ENCODE data around the gene ATCAY.
A peak's percentile ranks its signal among the peaks of the same experiment; 100 is the strongest.

The ATCAY gene

DNA sequence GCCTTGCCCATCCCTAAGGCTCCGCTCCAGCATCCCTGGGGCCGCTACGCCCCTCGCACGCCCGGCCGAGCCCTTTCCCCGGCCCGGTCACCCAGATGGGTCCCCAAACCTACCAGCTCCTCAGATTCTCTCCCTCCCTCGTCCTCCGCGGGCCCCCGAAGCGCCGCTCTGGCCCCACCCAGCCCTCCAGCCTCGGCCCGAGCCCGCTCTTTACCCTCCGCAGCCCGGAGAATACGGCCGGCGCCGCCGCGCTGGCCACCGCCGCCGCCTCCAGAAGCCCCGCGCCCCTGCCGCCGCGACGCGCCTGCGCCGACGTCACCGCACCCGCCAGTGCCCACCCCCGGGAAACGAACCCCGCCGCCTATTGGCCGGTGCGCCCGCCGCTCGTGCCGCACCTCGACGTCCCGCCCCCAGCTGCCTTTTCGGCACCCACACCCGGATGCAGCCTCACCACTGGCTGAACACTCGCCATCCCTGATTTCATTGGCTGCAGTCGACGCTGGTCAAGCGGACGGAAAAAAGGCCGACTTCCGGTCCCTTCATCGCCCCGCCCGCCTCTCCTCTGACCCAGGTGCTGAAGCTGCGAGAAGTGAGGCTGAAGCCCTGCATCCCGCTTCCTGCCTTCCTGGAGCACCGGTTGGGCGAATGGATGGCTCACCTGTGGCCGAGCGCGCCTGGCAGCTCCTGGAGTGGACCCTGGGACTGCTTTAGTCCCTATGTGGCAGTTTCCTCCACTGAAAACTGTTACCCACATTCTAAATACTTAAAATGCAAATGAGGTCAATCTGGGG is 90.5 kb downstream of the ATCAY start, which contains the start of gene DAPK3:
Gene DAPK3, minus strand, starts transcription at position 292 of the 791 bp plus-strand sequence. CDS start 1,364 bp downstream, outside the sequence.
- peak; percentile 57 for FAIRE-seq

DNA sequence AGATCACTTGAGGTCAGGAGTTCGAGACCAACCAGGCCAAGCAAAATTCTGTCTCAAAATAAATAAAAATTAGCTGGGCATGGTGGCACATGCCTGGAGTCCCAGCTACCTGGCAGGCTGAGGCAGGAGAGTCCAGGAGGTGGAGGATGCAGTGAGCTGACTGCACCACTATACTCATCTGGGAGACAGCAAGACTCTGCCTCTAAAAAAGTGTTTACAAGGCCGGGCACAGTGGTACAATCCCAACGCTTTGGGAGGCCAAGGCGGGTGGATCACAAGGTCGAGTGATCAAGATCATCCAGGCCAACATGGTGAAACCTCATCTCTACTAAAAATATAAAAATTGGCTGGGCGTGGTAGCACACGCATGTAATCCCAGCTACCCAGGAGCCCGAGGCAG is 94.7 kb downstream of the ATCAY start:
- FAIRE-seq, result no peak

DNA sequence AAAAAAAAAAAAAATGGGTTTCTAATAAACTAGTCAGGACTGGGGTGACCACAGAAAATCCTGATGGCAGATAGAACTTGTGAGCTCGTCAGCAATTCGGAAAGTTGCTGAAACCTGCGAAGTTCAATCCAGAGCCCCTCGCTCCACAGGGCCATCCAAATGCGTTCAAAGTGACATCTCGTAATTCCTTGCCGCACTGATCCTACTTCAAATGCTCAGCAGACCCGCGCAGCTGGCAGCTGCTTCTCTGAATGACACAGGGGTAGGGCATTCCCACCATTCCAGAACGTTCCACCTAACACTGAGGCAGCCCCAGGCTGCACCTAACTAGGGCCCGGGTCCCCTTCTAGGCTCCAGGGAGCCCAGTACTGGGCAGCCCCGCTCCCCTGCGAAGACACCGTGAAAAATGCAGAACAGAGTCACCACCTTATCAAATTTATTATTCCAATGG is 95.2 kb downstream of the ATCAY start:
- no peak for FAIRE-seq

GRCh38 chr19:3976495-3977241 is 96.2 kb downstream of the ATCAY start:
- no peak for FAIRE-seq

Data from endometrium (tissue), 2 donors.